ENCODE measurements around the gene RAB29. TPM values are rescaled to one million over a fixed set of nuclear protein-coding genes. Genes with fewer than 3 reads are reported as not detected.

Gene RAB29
- total RNA-seq, 4 donors from 2014 or later = 8.4 to 13.8 (median 10.7) TPM

DNA sequence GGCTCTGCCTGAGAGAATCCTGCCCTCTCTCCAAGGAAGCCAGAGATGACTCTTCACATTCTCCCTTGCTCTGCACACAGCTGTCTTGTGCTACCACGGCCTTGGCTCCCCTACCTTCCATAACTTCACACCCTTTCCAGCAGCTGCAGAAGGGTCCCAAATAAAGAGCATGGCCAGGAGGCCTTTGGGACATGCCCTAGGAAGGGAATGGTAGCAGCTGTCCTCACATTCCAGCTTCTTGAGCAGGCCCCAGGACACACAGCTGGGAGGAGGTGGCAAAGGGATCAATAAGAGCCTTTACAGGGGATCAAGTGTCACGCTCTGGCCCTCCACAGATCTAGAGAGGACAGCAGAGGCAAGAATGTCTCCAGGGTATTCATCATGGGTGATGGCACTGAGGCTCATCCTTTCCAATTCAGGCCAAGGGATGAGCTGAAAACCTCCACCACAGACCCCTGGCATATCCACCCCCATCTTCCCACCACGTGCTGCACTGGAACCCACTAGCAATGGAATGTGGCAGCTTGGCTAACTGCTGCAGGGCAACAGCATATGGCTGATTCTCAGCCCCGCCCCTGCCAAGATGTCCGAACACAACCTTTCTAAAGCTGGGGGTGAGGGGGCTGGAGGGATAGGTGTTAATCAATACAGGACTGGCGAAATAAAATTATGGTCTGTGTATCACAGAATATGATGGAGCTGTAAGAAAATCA, 17.8 kb upstream of the RAB29 start:
- peaks cover 0 to 64% of the 10 kb centered on the region in 2 donors for H3K36me3 ChIP-seq
- in situ Hi-C loops (cut with MboI; ENCODE audit: low sequenced_read_pairs in 4 of 4) (loop anchor here (5.0 to 25.0 kb wide), 8 partner anchors 114 to 319 kb away; partner anchors contain the start of gene AVPR1B (in 1 of the 4)), intact Hi-C loops (cut with DNase I; ENCODE audit: low total_unique reads) (no loop called here)
- DNase-seq (no peak), ATAC-seq (no peak)
- H3K4me3 ChIP-seq = no peak overlapping the region
- H3K9me3 ChIP-seq = no peaks in the 10 kb centered on the region
- H3K27me3 ChIP-seq = no peaks in the 10 kb centered on the region
- TF ChIP-seq POLR2A (IDR thresholded peaks at IDR 0.05) = no peak
- TF ChIP-seq, protein P1, sequence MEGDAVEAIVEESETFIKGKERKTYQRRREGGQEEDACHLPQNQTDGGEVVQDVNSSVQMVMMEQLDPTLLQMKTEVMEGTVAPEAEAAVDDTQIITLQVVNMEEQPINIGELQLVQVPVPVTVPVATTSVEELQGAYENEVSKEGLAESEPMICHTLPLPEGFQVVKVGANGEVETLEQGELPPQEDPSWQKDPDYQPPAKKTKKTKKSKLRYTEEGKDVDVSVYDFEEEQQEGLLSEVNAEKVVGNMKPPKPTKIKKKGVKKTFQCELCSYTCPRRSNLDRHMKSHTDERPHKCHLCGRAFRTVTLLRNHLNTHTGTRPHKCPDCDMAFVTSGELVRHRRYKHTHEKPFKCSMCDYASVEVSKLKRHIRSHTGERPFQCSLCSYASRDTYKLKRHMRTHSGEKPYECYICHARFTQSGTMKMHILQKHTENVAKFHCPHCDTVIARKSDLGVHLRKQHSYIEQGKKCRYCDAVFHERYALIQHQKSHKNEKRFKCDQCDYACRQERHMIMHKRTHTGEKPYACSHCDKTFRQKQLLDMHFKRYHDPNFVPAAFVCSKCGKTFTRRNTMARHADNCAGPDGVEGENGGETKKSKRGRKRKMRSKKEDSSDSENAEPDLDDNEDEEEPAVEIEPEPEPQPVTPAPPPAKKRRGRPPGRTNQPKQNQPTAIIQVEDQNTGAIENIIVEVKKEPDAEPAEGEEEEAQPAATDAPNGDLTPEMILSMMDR (IDR thresholded peaks at IDR 0.05 in 4 of 5, conservative IDR thresholded peaks at IDR 0.05 in 1 of 5) = no peak
- no peaks in the 10 kb centered on the region for H3K4me1 ChIP-seq
- H3K27ac ChIP-seq = peak overlapping the region in 2 of 4 donors; percentile 37 to 42

DNA sequence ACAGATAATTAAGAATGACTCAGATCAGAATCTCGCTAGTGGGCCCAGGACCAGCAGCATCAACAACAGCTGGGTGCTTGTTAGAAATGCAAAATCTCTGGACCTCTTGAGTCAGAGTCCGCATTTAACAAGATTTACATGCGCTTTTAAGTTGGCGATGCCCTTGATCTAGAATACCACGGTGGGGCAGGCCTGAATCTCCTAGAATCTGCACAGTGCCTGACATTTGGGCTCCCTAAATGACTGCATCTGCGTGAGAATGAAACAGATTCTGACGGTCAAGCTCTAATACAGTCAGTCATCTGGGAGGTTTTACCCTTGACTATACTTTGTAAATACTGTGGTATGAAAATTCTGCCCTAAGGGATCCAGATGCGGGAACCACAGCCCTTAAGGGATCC, 17.2 kb upstream of the RAB29 start:
- no peaks in the 10 kb centered on the region for H3K27me3 ChIP-seq
- intact Hi-C loops (cut with DNase I; ENCODE audit: low total_unique reads) = no loop called here
- no peaks in the 10 kb centered on the region for H3K9me3 ChIP-seq
- no peak for DNase-seq
- H3K4me3 ChIP-seq = no peak overlapping the region
- ATAC-seq = no peak
- peaks cover 0 to 58% of the 10 kb centered on the region in 2 donors for H3K36me3 ChIP-seq
- in situ Hi-C loops (cut with MboI; ENCODE audit: low sequenced_read_pairs in 4 of 4) = loop anchor here (5.0 to 25.0 kb wide), 8 partner anchors 115 to 320 kb away; partner anchors contain the start of gene AVPR1B (in 1 of the 4)
- H3K27ac ChIP-seq = peak overlapping the region in 3 of 4 donors; percentile 2 to 42 (median 37)
- TF ChIP-seq, protein P1 (IDR thresholded peaks at IDR 0.05 in 4 of 5, conservative IDR thresholded peaks at IDR 0.05 in 1 of 5) = no peak
- no peak for TF ChIP-seq POLR2A (IDR thresholded peaks at IDR 0.05)
- H3K4me1 ChIP-seq = peaks cover 0 to 3% of the 10 kb centered on the region in 2 donors

DNA sequence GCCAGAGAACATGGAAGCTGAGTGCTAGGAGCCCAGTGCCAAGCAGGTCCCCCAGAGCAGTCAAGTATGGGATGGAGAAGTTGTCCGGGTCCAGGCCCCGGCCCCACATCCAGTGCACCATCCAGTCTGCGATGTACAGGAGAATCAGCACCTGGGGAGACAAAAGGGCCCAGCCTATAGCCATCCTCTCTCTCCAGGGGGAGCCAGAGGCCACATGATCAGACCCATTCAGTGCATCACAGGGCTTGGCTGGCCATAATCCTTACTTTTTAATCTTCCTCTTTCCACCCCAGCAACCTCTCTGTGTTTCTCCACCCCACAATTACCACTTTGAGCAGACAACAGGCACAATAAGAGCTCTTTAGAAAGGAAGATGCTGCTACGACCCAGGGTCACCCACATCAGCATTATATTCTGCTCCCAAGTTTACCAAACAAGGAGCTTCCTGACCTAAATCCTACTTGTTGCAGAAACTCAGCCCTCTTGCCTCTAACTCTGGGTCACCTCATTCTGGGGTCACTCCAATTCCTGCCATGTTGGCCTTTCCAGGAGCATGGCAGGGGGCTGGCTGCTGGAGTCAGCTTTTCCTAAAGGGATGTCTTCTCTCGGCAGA, 16.4 kb upstream of the RAB29 start:
- ATAC-seq (peak; percentile 79 to 84), DNase-seq (peak; percentile 37 to 65)
- Histone ChIP-seq H3K36me3 (peaks cover 0 to 51% of the 10 kb centered on the region in 2 donors), H3K27me3 (no peaks in the 10 kb centered on the region), H3K4me1 (peaks cover 0 to 5% of the 10 kb centered on the region in 2 donors), H3K4me3 (no peak overlapping the region), H3K27ac (peak overlapping the region in 3 of 4 donors; percentile 2 to 45 (median 37)), H3K9me3 (no peaks in the 10 kb centered on the region)
- intact Hi-C loops (cut with DNase I; ENCODE audit: low total_unique reads) = loop anchor here (1.0 to 2.0 kb wide), 3 partner anchors 127 to 315 kb away; no protein-coding TSS in a partner anchor
- in situ Hi-C loops (cut with MboI; ENCODE audit: low sequenced_read_pairs in 4 of 4) = loop anchor here (5.0 to 25.0 kb wide), 8 partner anchors 116 to 321 kb away; partner anchors contain the start of gene AVPR1B (in 1 of the 4)
- TF ChIP-seq POLR2A (IDR thresholded peaks at IDR 0.05) = no peak
- TF ChIP-seq, protein P1 (IDR thresholded peaks at IDR 0.05 in 4 of 5, conservative IDR thresholded peaks at IDR 0.05 in 1 of 5) = peak; percentile 59 to 81 (median 67)

DNA sequence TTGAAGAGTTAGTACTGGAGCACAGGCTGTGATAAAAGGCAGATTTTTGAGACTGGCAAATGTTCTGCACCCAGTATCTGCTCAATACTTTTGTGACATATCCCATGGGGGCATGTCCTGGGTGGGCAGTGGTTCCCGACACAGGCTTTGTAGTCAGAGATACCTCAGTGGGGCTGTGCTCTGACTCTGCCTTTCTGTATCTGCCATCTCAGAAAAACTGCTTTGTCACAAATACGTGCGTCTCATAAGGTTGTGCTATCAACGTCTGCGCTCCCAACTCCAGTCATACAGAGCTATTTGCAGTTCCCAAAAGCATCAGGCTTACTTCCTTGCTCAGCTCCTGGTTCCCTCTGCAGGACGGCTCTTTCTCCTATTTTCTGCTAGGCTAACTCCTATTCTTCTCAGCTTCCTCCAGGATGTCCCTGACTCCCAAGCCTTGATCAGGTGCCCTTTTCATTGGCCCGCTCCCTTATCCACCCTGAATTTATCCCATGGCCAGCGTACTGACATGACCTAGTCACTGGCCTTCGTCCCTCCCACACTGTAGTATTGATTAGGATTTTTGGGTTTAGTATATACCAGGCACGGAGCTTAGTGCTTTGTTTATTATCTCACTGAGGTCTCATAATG, 12.1 kb upstream of the RAB29 start:
- TF ChIP-seq, protein P1 (IDR thresholded peaks at IDR 0.05 in 4 of 5, conservative IDR thresholded peaks at IDR 0.05 in 1 of 5) = no peak
- no peak for TF ChIP-seq POLR2A (IDR thresholded peaks at IDR 0.05)
- no peak overlapping the region for H3K27ac ChIP-seq
- in situ Hi-C loops (cut with MboI; ENCODE audit: low sequenced_read_pairs in 4 of 4) = loop anchor here in 2 of 4 donors (25.0 kb wide), 2 partner anchors 125 to 325 kb away; partner anchors contain the start of gene AVPR1B (in 1 of the 2)
- H3K9me3 ChIP-seq = no peaks in the 10 kb centered on the region
- no peak overlapping the region for H3K4me3 ChIP-seq
- DNase-seq (no peak), ATAC-seq (no peak)
- H3K27me3 ChIP-seq = no peaks in the 10 kb centered on the region
- peaks cover 0 to 13% of the 10 kb centered on the region in 2 donors for H3K36me3 ChIP-seq
- intact Hi-C loops (cut with DNase I; ENCODE audit: low total_unique reads) = no loop called here
- H3K4me1 ChIP-seq = peaks cover 15 to 23% of the 10 kb centered on the region in 2 donors

All from gastrocnemius medialis (tissue), 4 donors.